ENCODE measurements around the gene SUN1. TPM values are rescaled to one million over a fixed set of nuclear protein-coding genes. Genes with fewer than 3 reads are reported as not detected.

SUN1 gene
- total and polyA plus RNA-seq, 9 of the 15 experiments (the other 6 are each of a cell fraction or from before 2014, with no cell fraction given) = 36.8 to 132 (median 62.3) TPM

- peak; percentile 25 to 82; a peak in 3 of 4 replicates for TF ChIP-seq TEAD1 (CRISPR knock-in tag; IDR thresholded peaks at IDR 0.05)
- peak; percentile 53; the same call in 1 of the 2 replicates for TF ChIP-seq RNF2 (IDR thresholded peaks at IDR 0.05)
- peak; percentile 46; the same call in 1 of the 2 replicates for TF ChIP-seq ESRRA (IDR thresholded peaks at IDR 0.05; ENCODE audit: borderline replicate concordance, low read depth)
- TF ChIP-seq BHLHE40 (IDR thresholded peaks at IDR 0.05; ENCODE audit: low read length) = peak; percentile 99
- TF ChIP-seq ATF7 (IDR thresholded peaks at IDR 0.05) = peak; percentile 63; the same call in 1 of the 2 replicates
- TF ChIP-seq CLOCK (CRISPR knock-in tag; IDR thresholded peaks at IDR 0.05; ENCODE audit: borderline replicate concordance) = peak; percentile 88; the same call in 1 of the 2 replicates
- no peak for TF ChIP-seq NCOA6 (IDR thresholded peaks at IDR 0.05)
- TF ChIP-seq NR2C2 (CRISPR knock-in tag; IDR thresholded peaks at IDR 0.05) = peak; percentile 67; the same call in 1 of the 2 replicates
- TF ChIP-seq NR2C2 (tag; IDR thresholded peaks at IDR 0.05) = peak; percentile 88
- TF ChIP-seq ZNF407 (IDR thresholded peaks at IDR 0.05; ENCODE audit: low read depth) = peak; percentile 86
- no peak for TF ChIP-seq SMAD2 (IDR thresholded peaks at IDR 0.05; ENCODE audit: low read depth, low read length)
- TF ChIP-seq SREBF1 (IDR thresholded peaks at IDR 0.05; ENCODE audit: borderline replicate concordance, low read depth, low read length) = peak; percentile 96
- TF ChIP-seq ZFP36 (IDR thresholded peaks at IDR 0.05; ENCODE audit: low read depth, low read length, partially characterized antibody) = peak; percentile 56
- TF ChIP-seq MITF (IDR thresholded peaks at IDR 0.05) = peak; percentile 98
- peak; percentile 33 for TF ChIP-seq CHD1 (IDR thresholded peaks at IDR 0.05; ENCODE audit: low read length)
Observed at GRCh38 chr7:876077-876971, 44.0 kb downstream of the SUN1 start, which contains the start of gene GET4 (continued).
